Measurements from ENCODE around the gene DYNLT1.

- TF ChIP-seq CTCF (IDR thresholded peaks at IDR 0.05) (no peak), POLR2A (IDR thresholded peaks at IDR 0.05; ENCODE audit: low read depth) (no peak), POLR2AphosphoS5 (IDR thresholded peaks at IDR 0.05) (no peak), EP300 (IDR thresholded peaks at IDR 0.05) (no peak)
These were observed 52.7 kb downstream of the DYNLT1 start for GRCh38 chr6:158591810-158592209.
